Pancreas (tissue), 10 donors: Measurements from ENCODE around the gene ANKS4B. TPM values are rescaled to one million over a fixed set of nuclear protein-coding genes. Genes with fewer than 3 reads are reported as not detected.

Source experiments
- ATAC-seq, 4 donors: fragments of 200-7000 bp; cut with Tn5 transposase; one replicate each; pipeline versions ENCODE4 v1.8.0 to v1.9.1; 2020; ENCODE audit warnings: mild to moderate bottlenecking in 4 of 4, moderate library complexity in 4 of 4
- DNase-seq, 6 donors: peaks; one replicate each; pipeline ENCODE4 v3.0.0-alpha.2; 2020
- FAIRE-seq: peaks from 2 replicates; lab custom pipeline; 2012; peaks lifted over from hg19 to GRCh38; lab: Jason Lieb, UNC
- H3K27ac ChIP-seq, 4 donors: fragments of 200-600 bp; sonication (generic); 1 replicate in 3 of 4; 2 replicates in 1 of 4; pipeline versions ENCODE4 v1.5.0 to v1.8.0; 2020
- H3K27me3 ChIP-seq, 4 donors: fragments of 200-600 bp; one replicate each; pipeline ENCODE4 v1.8.0; 2021
- H3K36me3 ChIP-seq, 3 donors: fragments of 200-600 bp; sonication (generic) in 1 of 3; one replicate each; pipeline versions ENCODE4 v1.5.0 to v1.8.0; 2020 to 2021
- H3K4me1 ChIP-seq, 3 donors: fragments of 200-600 bp; one replicate each; pipeline ENCODE4 v1.8.0; 2021
- H3K4me3 ChIP-seq, 4 donors: fragments of 200-600 bp; sonication (generic) in 2 of 4; one replicate each; pipeline versions ENCODE4 v1.5.0 to v1.8.0; 2020 to 2021
- H3K9me3 ChIP-seq, 4 donors: fragments of 200-600 bp; one replicate each; pipeline ENCODE4 v1.8.0; 2021
- CTCF ChIP-seq, 4 donors: fragments of 200-600 bp; sonication (generic) in 3 of 4; IDR thresholded peaks; one replicate each; pipeline versions ENCODE4 v1.5.0 to v1.8.0; 2021; ENCODE audit warnings: antibody characterized with exemption in 4 of 4
- WGBS, 2 donors: extraction: QIAGEN DNeasy Blood & Tissue Kit; methylation state at CpG; one replicate each; pipeline ENCODE4 v1.1.7; 2013; 5-methylcytosine and 5-hydroxymethylcytosine counted together
- intact Hi-C, 3 donors: fragments of 100-400 bp; cut with DNase I; formaldehyde crosslinking; loops; one replicate each; pipeline versions ENCODE4 v1.11.1 to v1.14.2; 2022
- polyA plus RNA-seq, 2 donors: library from polyadenylated mRNA; stranded (reverse); fragments of 200-250 nt; gene quantifications; one replicate each; pipeline ENCODE4 v1.2.3, GENCODE V29; 2013
- total RNA-seq, 6 donors: library from RNA; stranded (reverse); fragmentation: NEBNext Ultra II Directional in 4 of 6; extraction: Animal tissue kit (Norgen Biotek cat#: 25700) in 4 of 6; gene quantifications; one replicate each; pipeline versions ENCODE4 v1.2.1 to v1.2.4, GENCODE V29; 2021 to 2023
- donor health status: healthy with polysubstance abuse.
- donor health status: DM: no; HTN: no; CAD: no; lungs with moderate emphysema.
- donor health status: DM: no; HTN: no; CAD: no.
- donor health status: control.
- donor health status: control.
- donor health status: Bipolar disorder and iron deficiency.
- donor health status: DM: yes; HTN: yes; CAD: no.
- donor health status: DM: no; HTN: no; CAD: no.
- donor health status: DM: no; HTN: no; CAD: no.
- donor health status: DM: yes; HTN: yes; CAD: no.

The ANKS4B gene
- total and polyA plus RNA-seq, 8 donors = 0.15 to 0.72 (median 0.35) TPM

GRCh38 chr16:21256636-21257035 lies 23.1 kb downstream of the ANKS4B start:
- TF ChIP-seq CTCF (IDR thresholded peaks at IDR 0.05) = no peak
- no peaks in the 10 kb centered on the region for H3K9me3 ChIP-seq
- FAIRE-seq (no peak), DNase-seq (no peak), ATAC-seq (no peak)
- H3K4me3 ChIP-seq = no peak overlapping the region
- H3K4me1 ChIP-seq = peaks cover 0 to 3% (median 0%) of the 10 kb centered on the region in 3 donors
- intact Hi-C loops = loop anchor here in 1 of 3 donors (5.0 kb wide), 1 partner anchor 39 kb away; no protein-coding TSS in a partner anchor
- 82 to 86% methylated on average over 2 of the region's 2 CpGs for WGBS, 2 donors
- no peaks in the 10 kb centered on the region for H3K27me3 ChIP-seq
- H3K36me3 ChIP-seq = no peaks in the 10 kb centered on the region
- H3K27ac ChIP-seq = no peak overlapping the region

GRCh38 chr16:21257284-21257683 lies 23.8 kb downstream of the ANKS4B start:
- WGBS, 2 donors = 76 to 78% methylated on average over 4 of the region's 4 CpGs
- FAIRE-seq = no peak
- intact Hi-C loops = loop anchor here in 1 of 3 donors (5.0 kb wide), 1 partner anchor 40 kb away; no protein-coding TSS in a partner anchor

GRCh38 chr16:21260870-21261791 lies 27.6 kb downstream of the ANKS4B start:
- peak overlapping the region in 1 of 4 donors; percentile 7 for H3K27ac ChIP-seq
- intact Hi-C loops = no loop called here
- ATAC-seq = peak; percentile 80 to 96 (median 90)

More at GRCh38 chr16:21257284-21257683, 23.8 kb downstream of the ANKS4B start:
- Histone ChIP-seq H3K9me3 (no peaks in the 10 kb centered on the region), H3K4me1 (peaks cover 0 to 3% (median 0%) of the 10 kb centered on the region in 3 donors), H3K27me3 (no peaks in the 10 kb centered on the region), H3K4me3 (no peak overlapping the region), H3K36me3 (no peaks in the 10 kb centered on the region), H3K27ac (no peak overlapping the region)
- DNase-seq (no peak), ATAC-seq (no peak)
- TF ChIP-seq CTCF (IDR thresholded peaks at IDR 0.05) = no peak

GRCh38 chr16:21262779-21263639 lies 29.5 kb downstream of the ANKS4B start:
- no peak for DNase-seq
- H3K27me3 ChIP-seq = no peaks in the 10 kb centered on the region
- H3K4me3 ChIP-seq = no peak overlapping the region
- no peak overlapping the region for H3K27ac ChIP-seq
- H3K9me3 ChIP-seq = no peaks in the 10 kb centered on the region
- no peaks in the 10 kb centered on the region for H3K36me3 ChIP-seq
- 76 to 79% methylated on average over 12 of the region's 12 CpGs for WGBS, 2 donors
- peaks cover 0 to 3% (median 0%) of the 10 kb centered on the region in 3 donors for H3K4me1 ChIP-seq
- intact Hi-C loops = no loop called here
- TF ChIP-seq CTCF (IDR thresholded peaks at IDR 0.05) = no peak
- FAIRE-seq = no peak
- ATAC-seq = no peak

More at GRCh38 chr16:21260870-21261791, 27.6 kb downstream of the ANKS4B start:
- H3K9me3 ChIP-seq = no peaks in the 10 kb centered on the region
- peaks cover 0 to 3% (median 0%) of the 10 kb centered on the region in 3 donors for H3K4me1 ChIP-seq
- H3K27me3 ChIP-seq = no peaks in the 10 kb centered on the region
- no peak for FAIRE-seq
- 64 to 75% methylated on average over 9 of the region's 9 CpGs for WGBS, 2 donors
- no peak for TF ChIP-seq CTCF (IDR thresholded peaks at IDR 0.05)
- H3K36me3 ChIP-seq = no peaks in the 10 kb centered on the region
- DNase-seq = peak in 4 of 6 donors; percentile 27 to 48 (median 35)
- no peak overlapping the region for H3K4me3 ChIP-seq
